Putamen (tissue), 1 donor: Measurements from ENCODE around the gene DYSF.

Experiments used
- DNase-seq: peaks from one replicate; pipeline ENCODE4 v3.0.0-alpha.2; 2016; ENCODE audit warnings: low spot score

DYSF gene

DNA sequence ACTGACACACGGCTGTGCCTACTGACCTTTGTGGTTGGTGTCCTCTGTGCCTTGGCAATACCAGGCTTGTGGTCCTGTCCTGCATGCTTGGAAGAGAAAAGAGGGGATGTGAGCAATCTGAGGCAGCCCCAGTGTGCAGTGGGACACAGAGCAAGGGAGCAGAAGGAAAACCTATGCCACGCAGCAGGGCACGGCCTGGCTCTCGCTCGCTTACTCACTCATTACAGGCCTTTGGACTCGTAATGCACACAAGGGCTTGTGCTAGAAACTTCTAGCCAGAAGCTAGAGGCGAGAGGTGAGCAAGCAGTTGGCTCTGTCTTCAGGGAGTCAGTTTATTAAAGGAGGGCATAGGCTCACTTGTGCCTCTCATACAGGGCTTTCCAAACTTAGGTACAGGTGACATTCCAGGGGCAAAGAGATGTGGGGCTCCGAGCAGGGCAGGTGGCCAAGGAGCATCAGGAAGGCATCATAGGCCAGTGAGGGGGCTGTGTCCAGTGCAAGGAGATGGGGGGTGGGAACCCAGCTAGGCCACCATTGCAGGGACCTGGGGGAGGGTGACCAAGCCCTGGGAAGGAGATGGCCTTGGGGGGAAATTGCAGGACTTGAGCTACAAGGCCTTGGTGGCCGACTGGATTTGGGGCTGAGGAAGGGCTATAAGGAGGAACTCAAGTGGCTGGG, 100.8 kb downstream of the DYSF start:
- no peak for DNase-seq

GRCh38 chr2:71554706-71555056, 101.3 kb downstream of the DYSF start:
- DNase-seq, result no peak

DNA sequence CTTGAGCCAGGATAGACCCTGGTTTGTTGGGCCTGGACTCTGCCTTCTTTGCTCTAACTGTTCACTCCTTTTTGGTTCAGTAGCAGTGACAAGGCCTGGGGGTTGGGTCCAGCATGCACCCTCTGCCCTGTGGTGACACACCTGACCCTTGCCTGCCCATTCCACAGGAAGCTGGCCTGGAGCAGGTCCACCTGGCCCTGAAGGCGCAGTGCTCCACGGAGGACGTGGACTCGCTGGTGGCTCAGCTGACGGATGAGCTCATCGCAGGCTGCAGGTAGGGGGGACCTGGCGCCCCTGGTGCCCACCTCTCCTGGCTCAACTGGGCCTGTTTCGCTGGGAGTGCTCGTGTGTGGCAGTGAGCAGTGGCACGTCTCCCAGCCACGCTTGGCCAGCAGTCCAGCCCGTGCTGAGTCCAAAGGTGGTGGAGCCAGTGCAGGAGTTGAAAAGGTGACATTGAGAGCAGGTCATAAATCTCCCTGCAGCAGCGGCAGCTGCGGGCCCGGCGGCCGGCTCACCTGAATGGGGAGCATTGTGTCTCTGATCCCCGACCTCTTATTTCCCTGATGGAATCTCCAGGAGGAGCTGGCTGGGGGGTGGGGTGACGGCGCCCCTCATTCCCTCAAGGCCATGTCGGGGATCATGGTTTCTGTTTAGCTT, 102.6 kb downstream of the DYSF start:
- DNase-seq, result no peak

DNA sequence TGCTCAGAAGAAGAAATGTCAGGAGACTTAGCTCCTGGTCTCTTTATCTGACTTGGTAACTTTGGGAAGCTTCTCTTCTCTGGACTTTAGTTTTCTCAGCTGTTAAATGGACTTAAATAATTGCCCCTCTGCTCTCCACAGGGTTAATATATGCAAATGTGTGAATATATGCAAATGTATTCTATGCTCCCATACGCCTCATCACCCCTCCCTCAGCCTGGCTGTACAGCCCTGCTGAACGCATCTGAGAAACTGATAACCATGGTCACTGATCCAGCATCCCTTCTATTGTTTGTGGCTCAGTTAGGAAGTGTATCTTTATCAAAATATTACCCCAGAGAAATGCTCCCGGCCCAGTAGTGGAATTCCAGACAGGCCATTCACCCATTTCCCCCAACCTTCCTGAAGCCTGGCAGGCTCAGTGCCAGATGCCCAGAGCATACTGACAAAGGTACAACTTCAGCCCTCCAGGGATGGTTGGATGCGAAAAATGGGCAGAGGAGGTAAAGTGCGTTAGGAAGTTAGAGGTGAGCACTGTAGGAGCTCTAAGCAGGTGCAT, 103.4 kb downstream of the DYSF start:
- DNase-seq, result no peak

DNA sequence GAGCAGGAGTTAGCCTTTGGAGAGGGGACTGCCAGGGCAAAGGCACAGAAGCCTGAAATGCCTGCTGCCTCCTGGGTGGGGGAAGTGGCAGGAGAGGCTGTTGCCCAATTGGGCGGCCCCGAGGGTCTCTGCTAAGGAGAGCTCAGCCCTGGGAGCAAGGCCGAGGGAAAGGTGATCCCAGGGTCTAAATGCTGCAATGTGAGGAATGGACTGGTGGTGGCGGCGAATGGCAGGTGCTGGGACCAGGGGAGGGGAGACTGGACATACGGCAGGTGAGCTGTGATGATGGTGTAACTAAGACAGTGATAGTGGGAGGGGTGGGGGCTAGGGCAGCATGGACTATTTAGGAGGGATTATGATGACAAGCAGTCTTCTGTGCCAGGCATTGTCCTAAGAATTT, 104.0 kb downstream of the DYSF start:
- no peak for DNase-seq

- DNase-seq, result no peak
These were observed 105.1 kb downstream of the DYSF start for GRCh38 chr2:71558300-71559051.

DNA sequence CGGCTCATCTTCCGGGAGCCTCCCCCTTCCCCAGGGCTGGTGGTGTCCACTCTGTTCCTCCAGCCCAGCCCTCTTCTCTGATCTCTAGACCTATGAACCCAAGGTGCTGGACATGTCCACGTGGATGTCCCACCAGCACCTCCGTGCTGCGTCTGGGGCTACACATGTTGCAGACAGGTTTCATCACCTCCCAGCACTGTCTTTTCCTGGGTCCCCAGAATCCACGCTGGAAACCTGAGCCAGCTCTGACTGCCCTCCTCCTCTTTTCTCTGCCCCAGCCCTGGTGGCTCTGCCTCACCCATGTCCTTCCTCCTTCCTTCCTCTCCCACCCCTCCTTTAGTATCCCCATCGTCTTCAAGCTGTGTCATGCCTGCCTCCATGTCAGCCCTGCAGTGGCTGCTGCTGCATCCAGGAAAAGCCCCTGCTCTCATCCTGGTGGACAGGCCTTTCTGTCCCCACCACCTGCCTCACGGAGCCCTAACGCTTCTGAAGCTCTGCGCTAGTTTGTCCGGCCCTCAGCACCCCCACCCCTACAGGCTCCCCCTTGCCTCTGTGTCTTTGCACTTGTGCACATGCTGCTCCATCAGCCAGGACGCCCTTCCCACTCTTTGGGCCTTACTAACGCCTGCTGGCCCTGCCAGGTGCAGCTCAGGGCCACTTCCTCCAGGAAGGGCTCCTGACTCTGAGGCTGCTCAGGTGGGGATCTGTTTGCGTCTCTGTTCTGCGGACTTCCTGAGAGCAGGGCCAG, 105.9 kb downstream of the DYSF start:
- DNase-seq, result no peak

- DNase-seq, result no peak
These were observed 106.7 kb downstream of the DYSF start for GRCh38 chr2:71559828-71560637.

- DNase-seq, result no peak
These were observed 107.3 kb downstream of the DYSF start for GRCh38 chr2:71560638-71561011.

DNA sequence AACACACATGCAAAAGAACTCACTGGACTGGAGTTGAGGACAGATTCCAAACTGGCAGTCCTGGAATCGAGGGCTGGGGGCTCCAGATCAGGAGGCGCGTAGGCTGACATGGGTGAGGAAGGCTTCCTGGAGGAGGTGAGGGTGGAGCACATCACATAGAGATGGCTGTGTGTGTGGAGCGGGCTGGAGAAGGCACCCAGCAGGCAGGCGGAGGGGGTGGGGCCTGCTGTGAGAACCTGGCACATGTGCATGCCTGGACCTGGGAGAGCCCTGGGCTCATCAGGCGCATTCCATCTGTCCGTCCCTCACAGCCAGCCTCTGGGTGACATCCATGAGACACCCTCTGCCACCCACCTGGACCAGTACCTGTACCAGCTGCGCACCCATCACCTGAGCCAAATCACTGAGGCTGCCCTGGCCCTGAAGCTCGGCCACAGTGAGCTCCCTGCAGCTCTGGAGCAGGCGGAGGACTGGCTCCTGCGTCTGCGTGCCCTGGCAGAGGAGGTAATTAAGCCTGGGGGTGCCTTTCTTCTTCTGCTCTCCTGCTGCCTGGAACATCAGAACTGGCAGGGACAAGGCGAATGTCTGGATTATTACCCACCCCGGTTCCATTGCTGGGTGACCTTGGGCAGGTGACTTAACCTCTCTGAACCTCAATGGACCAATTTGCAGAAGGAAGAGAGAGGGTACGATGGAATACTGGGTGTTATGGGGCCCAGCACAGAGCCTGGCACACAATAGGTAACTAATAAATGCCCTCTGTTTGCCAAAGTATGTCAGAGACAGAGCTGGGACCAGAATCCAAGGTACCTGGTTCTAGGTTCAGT, 108.3 kb downstream of the DYSF start:
- no peak for DNase-seq

GRCh38 chr2:71562518-71562917, 109.2 kb downstream of the DYSF start:
- no peak for DNase-seq

DNA sequence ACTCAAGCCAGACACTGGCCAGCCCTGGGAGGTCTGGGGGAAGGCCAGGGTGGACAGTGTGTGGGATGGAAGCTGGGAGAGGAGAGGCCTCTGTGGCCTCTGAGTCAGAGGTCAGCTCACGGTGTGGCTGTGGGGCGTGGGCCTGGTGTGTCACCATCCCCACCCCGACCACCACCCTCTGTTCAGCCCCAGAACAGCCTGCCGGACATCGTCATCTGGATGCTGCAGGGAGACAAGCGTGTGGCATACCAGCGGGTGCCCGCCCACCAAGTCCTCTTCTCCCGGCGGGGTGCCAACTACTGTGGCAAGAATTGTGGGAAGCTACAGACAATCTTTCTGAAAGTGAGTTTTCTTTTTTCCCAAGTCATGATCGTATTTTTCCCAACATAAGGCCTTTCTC, 110.5 kb downstream of the DYSF start:
- DNase-seq, result no peak

DNA sequence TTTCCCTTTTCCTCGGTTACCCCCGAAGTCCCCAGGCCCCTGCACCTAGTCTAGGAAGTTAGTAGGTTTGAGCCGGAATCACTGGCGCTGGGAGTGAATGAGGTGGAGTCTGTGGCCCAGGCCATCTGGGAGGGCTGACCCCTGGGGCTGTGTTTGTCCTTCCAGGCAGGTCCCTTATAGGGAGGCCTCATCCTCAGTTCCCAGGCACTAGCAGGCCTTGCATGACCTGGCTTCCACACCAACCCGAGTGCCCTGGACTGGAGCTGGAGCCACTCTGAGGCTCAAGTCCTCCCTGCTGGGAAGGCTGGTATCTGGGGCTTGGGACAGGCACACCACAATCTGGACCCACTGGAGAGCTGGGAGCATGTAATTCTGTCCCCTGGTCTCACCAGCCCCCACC, 111.0 kb downstream of the DYSF start:
- no peak for DNase-seq

DNA sequence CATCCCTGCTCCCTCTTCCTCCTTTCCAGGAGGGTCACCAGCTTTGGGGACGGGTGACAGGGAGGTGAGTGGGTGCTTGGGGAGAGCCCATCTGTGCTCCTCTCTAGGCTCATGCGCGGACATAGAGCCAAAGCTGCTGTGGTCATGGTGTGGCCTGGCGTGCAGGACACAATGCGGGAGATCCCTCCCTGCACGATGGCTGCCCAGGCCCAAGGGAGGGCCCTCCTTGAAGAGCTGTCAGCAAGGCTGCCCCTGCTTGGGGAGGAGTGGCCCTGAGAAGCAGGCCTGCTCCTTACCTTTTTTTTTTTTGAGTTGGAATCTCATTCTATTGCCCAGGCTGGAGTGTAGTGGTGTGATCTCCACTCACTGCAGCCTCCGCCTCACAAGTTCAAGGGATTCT, 111.4 kb downstream of the DYSF start:
- DNase-seq, result no peak

- DNase-seq, result no peak
These were observed 113.0 kb downstream of the DYSF start for GRCh38 chr2:71566372-71566771.

GRCh38 chr2:71567625-71568024, 114.3 kb downstream of the DYSF start:
- no peak for DNase-seq

GRCh38 chr2:71568103-71568502, 114.7 kb downstream of the DYSF start:
- DNase-seq, result no peak

DNA sequence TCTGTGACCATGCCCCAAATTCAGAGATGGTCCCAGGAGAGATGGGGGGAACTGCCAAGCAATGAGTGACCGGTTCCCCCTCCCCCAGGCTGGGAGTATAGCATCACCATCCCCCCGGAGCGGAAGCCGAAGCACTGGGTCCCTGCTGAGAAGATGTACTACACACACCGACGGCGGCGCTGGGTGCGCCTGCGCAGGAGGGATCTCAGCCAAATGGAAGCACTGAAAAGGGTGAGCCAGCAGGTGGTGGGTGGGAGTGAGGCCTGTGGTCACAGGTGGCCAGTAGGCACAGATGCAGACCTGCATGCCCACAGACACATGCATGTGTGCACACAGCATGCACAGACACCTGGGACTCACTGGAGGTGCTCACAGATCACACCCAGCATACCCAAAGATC, 117.2 kb downstream of the DYSF start:
- no peak for DNase-seq

GRCh38 chr2:71570951-71571460, 117.6 kb downstream of the DYSF start:
- DNase-seq, result no peak

GRCh38 chr2:71571945-71572344, 118.6 kb downstream of the DYSF start:
- no peak for DNase-seq
